Stimulated activated naive CD8-positive, alpha-beta T cell treated with anti-CD3 and anti-CD28 coated beads, Interleukin-15, Interleukin-2, amounts not matched to agents 100 ng/mL and 50 ng/mL, for 24 hours (primary cell): ENCODE measurements around the gene NELFE.
"Not testable (repeated sequence)": the region's sequence is repeated elsewhere in the genome, so short reads cannot be mapped to it uniquely, and the experiment has no call there.

Experiments used
- H3K27ac Mint-ChIP-seq: one replicate; pipeline ENCODE4 v1.8.0; 2021; ENCODE audit warnings: mild to moderate bottlenecking, mixed read lengths
- H3K27me3 Mint-ChIP-seq: one replicate; pipeline ENCODE4 v1.8.0; 2021; ENCODE audit warnings: mixed read lengths
- H3K36me3 Mint-ChIP-seq: one replicate; pipeline ENCODE4 v1.8.0; 2021; ENCODE audit warnings: low read depth, mixed read lengths
- H3K4me1 Mint-ChIP-seq: one replicate; pipeline ENCODE4 v1.8.0; 2021; ENCODE audit warnings: low read depth, mixed read lengths
- H3K4me3 Mint-ChIP-seq: one replicate; pipeline ENCODE4 v1.8.0; 2021; ENCODE audit warnings: mild to moderate bottlenecking, mixed read lengths
- H3K9me3 Mint-ChIP-seq: one replicate; pipeline ENCODE4 v1.8.0; 2021; ENCODE audit warnings: mixed read lengths

Gene NELFE

GRCh38 chr6:31947070-31947675 lies 11.6 kb downstream of the NELFE start:
- no peaks in the 10 kb centered on the region for H3K36me3 Mint-ChIP-seq
- no peaks in the 10 kb centered on the region for H3K9me3 Mint-ChIP-seq
- peaks cover 8% of the 10 kb centered on the region for H3K4me1 Mint-ChIP-seq
- peaks cover 6% of the 10 kb centered on the region for H3K27me3 Mint-ChIP-seq
- no peak overlapping the region for H3K27ac Mint-ChIP-seq
- no peak overlapping the region for H3K4me3 Mint-ChIP-seq

DNA sequence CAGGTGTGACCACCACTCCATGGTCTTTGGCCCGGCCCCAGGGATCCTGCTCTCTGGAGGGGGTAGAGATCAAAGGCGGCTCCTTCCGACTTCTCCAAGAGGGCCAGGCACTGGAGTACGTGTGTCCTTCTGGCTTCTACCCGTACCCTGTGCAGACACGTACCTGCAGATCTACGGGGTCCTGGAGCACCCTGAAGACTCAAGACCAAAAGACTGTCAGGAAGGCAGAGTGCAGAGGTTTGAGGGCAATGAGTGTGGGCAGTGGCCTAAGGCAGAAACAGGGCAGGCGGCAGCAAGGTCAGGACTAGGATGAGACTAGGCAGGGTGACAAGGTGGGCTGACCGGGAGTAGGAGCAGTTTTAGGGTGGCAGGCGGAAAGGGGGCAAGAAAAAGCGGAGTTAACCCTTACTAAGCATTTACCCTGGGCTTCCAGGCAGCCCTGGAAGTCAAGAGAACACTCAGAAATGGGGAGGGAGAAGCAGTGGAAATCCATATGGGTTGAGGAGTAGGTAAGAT lies 12.3 kb downstream of the NELFE start:
- no peaks in the 10 kb centered on the region for H3K9me3 Mint-ChIP-seq
- no peaks in the 10 kb centered on the region for H3K36me3 Mint-ChIP-seq
- peaks cover 8% of the 10 kb centered on the region for H3K4me1 Mint-ChIP-seq
- H3K27ac Mint-ChIP-seq = no peak overlapping the region
- H3K27me3 Mint-ChIP-seq = peaks cover 8% of the 10 kb centered on the region
- H3K4me3 Mint-ChIP-seq = no peak overlapping the region

- Mint-ChIP-seq H3K4me1 (peaks cover 8% of the 10 kb centered on the region), H3K27me3 (peaks cover 8% of the 10 kb centered on the region), H3K36me3 (no peaks in the 10 kb centered on the region), H3K27ac (no peak within 1 kb of the TSS), H3K9me3 (no peaks in the 10 kb centered on the region), H3K4me3 (no peak within 1 kb of the TSS)
Observed at GRCh38 chr6:31945507-31946369, 13.0 kb downstream of the NELFE start, which contains the start of gene CFB. Gene CFB, plus strand, starts transcription at chr6:31946095. Its CDS starts 127 bp downstream, at chr6:31946222.

DNA sequence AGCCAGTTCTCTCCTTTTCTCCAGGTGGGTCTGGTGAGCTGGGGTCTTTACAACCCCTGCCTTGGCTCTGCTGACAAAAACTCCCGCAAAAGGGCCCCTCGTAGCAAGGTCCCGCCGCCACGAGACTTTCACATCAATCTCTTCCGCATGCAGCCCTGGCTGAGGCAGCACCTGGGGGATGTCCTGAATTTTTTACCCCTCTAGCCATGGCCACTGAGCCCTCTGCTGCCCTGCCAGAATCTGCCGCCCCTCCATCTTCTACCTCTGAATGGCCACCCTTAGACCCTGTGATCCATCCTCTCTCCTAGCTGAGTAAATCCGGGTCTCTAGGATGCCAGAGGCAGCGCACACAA lies 13.6 kb downstream of the NELFE start:
- H3K36me3 Mint-ChIP-seq = no peaks in the 10 kb centered on the region

GRCh38 chr6:31943742-31944141 lies 15.0 kb downstream of the NELFE start:
- Mint-ChIP-seq H3K27ac (no peak overlapping the region), H3K4me1 (peaks cover 12% of the 10 kb centered on the region), H3K4me3 (no peak overlapping the region), H3K9me3 (no peaks in the 10 kb centered on the region), H3K27me3 (peaks cover 8% of the 10 kb centered on the region), H3K36me3 (no peaks in the 10 kb centered on the region)

More for the DNA sequence above, 13.6 kb downstream of the NELFE start:
- Mint-ChIP-seq H3K27ac (no peak overlapping the region), H3K27me3 (peaks cover 8% of the 10 kb centered on the region), H3K9me3 (no peaks in the 10 kb centered on the region), H3K4me3 (no peak overlapping the region), H3K4me1 (peaks cover 12% of the 10 kb centered on the region)

DNA sequence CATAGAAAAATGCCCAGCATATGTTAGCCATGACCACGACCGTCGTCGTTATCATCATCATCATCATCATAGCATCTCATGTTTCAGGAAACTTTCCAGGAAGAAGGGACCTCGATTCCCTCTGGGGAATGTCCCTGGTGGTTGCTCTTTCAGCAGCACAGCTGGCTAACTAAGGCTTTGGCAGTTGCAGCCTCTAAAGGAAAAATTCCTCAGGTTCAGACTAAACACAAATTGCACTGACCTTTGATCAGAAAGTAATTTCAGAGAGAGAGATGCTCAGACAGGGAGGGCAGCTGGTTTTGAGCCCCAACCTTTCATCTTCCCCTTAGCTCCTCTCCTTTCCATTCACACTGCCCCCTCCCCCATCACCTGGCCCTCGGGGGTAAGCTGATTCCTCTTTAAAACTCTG lies 18.5 kb downstream of the NELFE start:
- Mint-ChIP-seq H3K4me3 (no peak overlapping the region), H3K9me3 (no peaks in the 10 kb centered on the region), H3K36me3 (no peaks in the 10 kb centered on the region), H3K27me3 (peaks cover 8% of the 10 kb centered on the region), H3K4me1 (peaks cover 5% of the 10 kb centered on the region), H3K27ac (peak overlapping the region; percentile 23)

GRCh38 chr6:31935823-31936222 lies 22.9 kb downstream of the NELFE start:
- no peaks in the 10 kb centered on the region for H3K36me3 Mint-ChIP-seq
- H3K27ac Mint-ChIP-seq = no peak overlapping the region
- H3K9me3 Mint-ChIP-seq = no peaks in the 10 kb centered on the region
- H3K4me1 Mint-ChIP-seq = peaks cover 4% of the 10 kb centered on the region
- no peaks in the 10 kb centered on the region for H3K27me3 Mint-ChIP-seq
- no peak overlapping the region for H3K4me3 Mint-ChIP-seq

GRCh38 chr6:31935021-31935420 lies 23.8 kb downstream of the NELFE start:
- Mint-ChIP-seq H3K27ac (no peak overlapping the region), H3K36me3 (no peaks in the 10 kb centered on the region), H3K4me1 (no peaks in the 10 kb centered on the region), H3K9me3 (no peaks in the 10 kb centered on the region), H3K4me3 (no peak overlapping the region), H3K27me3 (no peaks in the 10 kb centered on the region)

GRCh38 chr6:31933537-31933936 lies 25.2 kb downstream of the NELFE start:
- Mint-ChIP-seq H3K4me1 (no peaks in the 10 kb centered on the region), H3K9me3 (no peaks in the 10 kb centered on the region), H3K4me3 (no peak overlapping the region), H3K27me3 (no peaks in the 10 kb centered on the region), H3K27ac (no peak overlapping the region), H3K36me3 (no peaks in the 10 kb centered on the region)

- not testable (repeated sequence) for H3K27me3 Mint-ChIP-seq, H3K36me3 Mint-ChIP-seq, H3K27ac Mint-ChIP-seq, H3K4me1 Mint-ChIP-seq, H3K4me3 Mint-ChIP-seq, H3K9me3 Mint-ChIP-seq
Observed at GRCh38 chr6:31932137-31932536, 26.6 kb downstream of the NELFE start.

DNA sequence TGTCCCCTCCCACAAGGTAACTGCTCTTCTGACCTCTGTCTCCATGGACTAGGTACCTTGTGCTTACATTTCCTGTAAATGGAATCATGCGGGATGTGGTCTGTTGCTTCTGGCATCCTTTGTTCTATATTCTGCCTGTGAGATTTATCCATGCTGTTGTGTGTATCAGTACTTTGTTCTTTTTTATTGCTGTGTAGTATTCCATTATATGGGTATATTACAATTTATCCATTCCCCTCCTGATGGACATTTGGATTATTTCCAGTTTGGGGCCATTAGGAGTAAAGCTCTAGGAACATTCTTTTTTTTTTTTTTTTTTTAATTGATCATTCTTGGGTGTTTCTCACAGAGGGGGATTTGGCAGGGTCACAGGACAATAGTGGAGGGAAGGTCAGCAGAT lies 27.8 kb downstream of the NELFE start:
- no peak overlapping the region for H3K4me3 Mint-ChIP-seq
- H3K9me3 Mint-ChIP-seq = no peaks in the 10 kb centered on the region
- H3K27me3 Mint-ChIP-seq = peaks cover 2% of the 10 kb centered on the region
- H3K36me3 Mint-ChIP-seq = no peaks in the 10 kb centered on the region
- no peak overlapping the region for H3K27ac Mint-ChIP-seq
- H3K4me1 Mint-ChIP-seq = no peaks in the 10 kb centered on the region

DNA sequence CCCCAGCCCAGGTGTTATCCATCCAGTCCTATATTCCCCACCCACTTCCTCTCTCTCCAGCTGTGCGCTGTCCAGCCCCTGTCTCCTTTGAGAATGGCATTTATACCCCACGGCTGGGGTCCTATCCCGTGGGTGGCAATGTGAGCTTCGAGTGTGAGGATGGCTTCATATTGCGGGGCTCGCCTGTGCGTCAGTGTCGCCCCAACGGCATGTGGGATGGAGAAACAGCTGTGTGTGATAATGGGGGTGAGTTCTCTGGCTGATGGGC lies 30.2 kb downstream of the NELFE start:
- no peaks in the 10 kb centered on the region for H3K36me3 Mint-ChIP-seq

GRCh38 chr6:31927863-31928671 lies 30.7 kb downstream of the NELFE start:
- H3K9me3 Mint-ChIP-seq = no peaks in the 10 kb centered on the region
- no peak overlapping the region for H3K4me3 Mint-ChIP-seq
- H3K27ac Mint-ChIP-seq = no peak overlapping the region
- no peaks in the 10 kb centered on the region for H3K4me1 Mint-ChIP-seq
- no peaks in the 10 kb centered on the region for H3K36me3 Mint-ChIP-seq
- H3K27me3 Mint-ChIP-seq = peaks cover 2% of the 10 kb centered on the region

More for the DNA sequence above, 30.2 kb downstream of the NELFE start:
- no peaks in the 10 kb centered on the region for H3K4me1 Mint-ChIP-seq
- no peak overlapping the region for H3K27ac Mint-ChIP-seq
- H3K27me3 Mint-ChIP-seq = peaks cover 2% of the 10 kb centered on the region
- H3K9me3 Mint-ChIP-seq = no peaks in the 10 kb centered on the region
- no peak overlapping the region for H3K4me3 Mint-ChIP-seq

- Mint-ChIP-seq H3K4me3 (no peak within 1 kb of the TSS), H3K27me3 (peaks cover 2% of the 10 kb centered on the region), H3K4me1 (no peaks in the 10 kb centered on the region), H3K36me3 (no peaks in the 10 kb centered on the region), H3K9me3 (no peaks in the 10 kb centered on the region), H3K27ac (no peak within 1 kb of the TSS)
Observed at GRCh38 chr6:31927242-31927862, 31.4 kb downstream of the NELFE start, which contains the start of gene C2. Gene C2, plus strand, starts transcription at chr6:31927717. Its CDS starts 36 bp downstream, at chr6:31927753.
